H9 (cell line): Measurements from ENCODE around the gene AKNA. TPM values are rescaled to one million over a fixed set of nuclear protein-coding genes. Genes with fewer than 3 reads are reported as not detected.

ENCODE experiments used
- DNase-seq: peaks from one replicate; pipeline ENCODE4 v3.0.0-alpha.2; 2017
- H2AFZ ChIP-seq: one replicate; pipeline ENCODE4 v1.6.1; 2013; ENCODE audit warnings: mild to moderate bottlenecking, low read length, control low read depth, moderate library complexity
- H2AK5ac ChIP-seq: 2 replicates; pipeline ENCODE4 v1.6.1; 2013; ENCODE audit warnings: low read length, control low read depth, mixed read lengths; ENCODE audit not compliant: insufficient read length
- H2BK120ac ChIP-seq: one replicate; pipeline ENCODE4 v1.6.1; 2013; ENCODE audit warnings: low read depth, mild to moderate bottlenecking, low read length, control low read depth, inconsistent platforms; ENCODE audit not compliant: poor library complexity, severe bottlenecking
- H2BK12ac ChIP-seq: 2 replicates; pipeline ENCODE4 v1.6.1; 2013; ENCODE audit warnings: low read length, control low read depth, mixed read lengths, low read depth; ENCODE audit not compliant: insufficient read length
- H2BK15ac ChIP-seq: 2 replicates; pipeline ENCODE4 v1.6.1; 2013; ENCODE audit warnings: low read depth, low read length, control low read depth
- H2BK20ac ChIP-seq: one replicate; pipeline ENCODE4 v1.6.1; 2013; ENCODE audit warnings: low read depth, mild to moderate bottlenecking, low read length, control low read depth, inconsistent platforms; ENCODE audit not compliant: poor library complexity, severe bottlenecking
- H2BK5ac ChIP-seq: 2 replicates; pipeline ENCODE4 v1.6.1; 2013; ENCODE audit warnings: low read length, control low read depth, mixed read lengths; ENCODE audit not compliant: insufficient read length
- H3K14ac ChIP-seq: 2 replicates; pipeline ENCODE4 v1.6.1; 2013; ENCODE audit warnings: low read length, control low read depth; ENCODE audit not compliant: insufficient read depth
- H3K18ac ChIP-seq: 2 replicates; pipeline ENCODE4 v1.6.1; 2013; ENCODE audit warnings: low read depth, mild to moderate bottlenecking, mixed read lengths, low read length, control low read depth; ENCODE audit not compliant: insufficient read length
- H3K23ac ChIP-seq: 2 replicates; pipeline ENCODE4 v1.6.1; 2013; ENCODE audit warnings: low read length, control low read depth, mixed read lengths, low read depth; ENCODE audit not compliant: insufficient read length
- H3K23me2 ChIP-seq: 2 replicates; pipeline ENCODE4 v1.6.1; 2013; ENCODE audit warnings: low read depth, mild to moderate bottlenecking, mixed read lengths, low read length, control low read depth; ENCODE audit not compliant: insufficient read length, poor library complexity, severe bottlenecking
- H3K27ac ChIP-seq: 2 replicates; pipeline ENCODE4 v1.5.1; 2013; ENCODE audit warnings: low read length, control low read depth, mixed read lengths, low read depth; ENCODE audit not compliant: insufficient read length
- H3K27me3 ChIP-seq: 2 replicates; pipeline ENCODE4 v1.6.1; 2013; ENCODE audit warnings: low read length, control low read depth, inconsistent platforms; ENCODE audit not compliant: insufficient read depth
- H3K4ac ChIP-seq: 2 replicates; pipeline ENCODE4 v1.6.1; 2013; ENCODE audit warnings: low read depth, mild to moderate bottlenecking, control low read depth, inconsistent platforms, low read length, moderate library complexity
- H3K4me1 ChIP-seq: 2 replicates; pipeline ENCODE4 v1.6.1; 2013; ENCODE audit warnings: low read length, control low read depth, inconsistent platforms; ENCODE audit not compliant: insufficient read depth
- H3K4me2 ChIP-seq: 2 replicates; pipeline ENCODE4 v1.6.1; 2013; ENCODE audit warnings: low read length, control low read depth, mixed read lengths; ENCODE audit not compliant: insufficient read length, insufficient read depth
- H3K56ac ChIP-seq: 2 replicates; pipeline ENCODE4 v1.6.1; 2013; ENCODE audit warnings: low read depth, mild to moderate bottlenecking, mixed read lengths, low read length, control low read depth; ENCODE audit not compliant: insufficient read length
- H3K79me1 ChIP-seq: 2 replicates; pipeline ENCODE4 v1.6.1; 2013; ENCODE audit warnings: low read depth, mild to moderate bottlenecking, moderate library complexity, low read length, control low read depth, inconsistent platforms; ENCODE audit not compliant: insufficient read depth, poor library complexity, severe bottlenecking
- H3K79me2 ChIP-seq: 2 replicates; pipeline ENCODE4 v1.6.1; 2013; ENCODE audit warnings: low read length, control low read depth, inconsistent platforms; ENCODE audit not compliant: insufficient read depth
- H3K9ac ChIP-seq: 2 replicates; pipeline ENCODE4 v1.6.1; 2013; ENCODE audit warnings: low read length, control low read depth, mixed read lengths; ENCODE audit not compliant: insufficient read length; ENCODE audit errors: extremely low read depth
- H3K9me3 ChIP-seq: one replicate; pipeline ENCODE4 v1.6.1; 2013; ENCODE audit warnings: low read depth, low read length, inconsistent platforms; ENCODE audit not compliant: control insufficient read depth
- H3T11ph ChIP-seq: one replicate; pipeline ENCODE4 v1.6.1; 2013; ENCODE audit warnings: mild to moderate bottlenecking, low read length, control low read depth, inconsistent platforms
- H4K20me1 ChIP-seq: one replicate; pipeline ENCODE4 v1.6.1; 2013; ENCODE audit not compliant: control insufficient read depth, insufficient read length, insufficient read depth
- H4K5ac ChIP-seq: 2 replicates; pipeline ENCODE4 v1.6.1; 2013; ENCODE audit warnings: low read depth, mild to moderate bottlenecking, mixed read lengths, low read length, control low read depth; ENCODE audit not compliant: insufficient read length
- H4K8ac ChIP-seq: replicated peaks from 2 replicates; pipeline ENCODE4 v1.6.1; 2013; ENCODE audit warnings: low read length, control low read depth, mixed read lengths, low read depth; ENCODE audit not compliant: insufficient read length
- H4K91ac ChIP-seq: 2 replicates; pipeline ENCODE4 v1.6.1; 2013; ENCODE audit warnings: low read depth, mild to moderate bottlenecking, moderate library complexity, mixed read lengths, low read length, control low read depth; ENCODE audit not compliant: insufficient read length
- H3K27ac Mint-ChIP-seq, 3 experiments: 2 replicates in 2 of 3; 3 replicates in 1 of 3; pipeline ENCODE4 v1.8.0; 2020 to 2021; ENCODE audit warnings: mixed read lengths in 3 of 3, mild to moderate bottlenecking in 1 of 3, moderate library complexity in 1 of 3
- H3K27me3 Mint-ChIP-seq: 2 replicates; pipeline ENCODE4 v1.8.0; 2021; ENCODE audit warnings: low read depth, mild to moderate bottlenecking, moderate library complexity, mixed read lengths
- H3K36me3 Mint-ChIP-seq, 3 experiments: 2 replicates in 2 of 3; 3 replicates in 1 of 3; pipeline ENCODE4 v1.8.0; 2020 to 2021; ENCODE audit warnings: low read depth in 3 of 3, mixed read lengths in 3 of 3; ENCODE audit not compliant: insufficient read depth in 1 of 3
- H3K4me1 Mint-ChIP-seq, 2 experiments: 2 replicates each; pipeline ENCODE4 v1.8.0; 2020; ENCODE audit warnings: mixed read lengths in 2 of 2
- H3K4me3 Mint-ChIP-seq, 2 experiments: 2 replicates in 1 of 2; 3 replicates in 1 of 2; pipeline ENCODE4 v1.8.0; 2020 to 2021; ENCODE audit warnings: mild to moderate bottlenecking in 2 of 2, mixed read lengths in 2 of 2, moderate library complexity in 1 of 2
- H3K9me3 Mint-ChIP-seq, 2 experiments: 2 replicates in 1 of 2; 3 replicates in 1 of 2; pipeline ENCODE4 v1.8.0; 2020; ENCODE audit warnings: mild to moderate bottlenecking in 2 of 2, mixed read lengths in 2 of 2, moderate library complexity in 1 of 2
- CTCF ChIP-seq: fragments of 200-600 bp; sonication (generic); conservative IDR thresholded peaks from 3 replicates; pipeline ENCODE4 v1.8.0; 2021; ENCODE audit warnings: antibody characterized with exemption, mild to moderate bottlenecking
- WGBS: extraction: QIAGEN DNeasy Blood & Tissue Kit; methylation state at CpG from one replicate; pipeline ENCODE4 v1.1.7; 2013; ENCODE audit warnings: missing lambda C conversion rate, low lambda C conversion rate, mixed read lengths; ENCODE audit not compliant: insufficient read length; ENCODE audit errors: extremely low coverage; 5-methylcytosine and 5-hydroxymethylcytosine counted together
- total RNA-seq: library from RNA; stranded (reverse); gene quantifications from 2 replicates; pipeline ENCODE4 v1.2.1, GENCODE V29; 2021

Gene AKNA
- total RNA-seq, 1 experiment from 2014 or later, result 19.7 TPM

DNA sequence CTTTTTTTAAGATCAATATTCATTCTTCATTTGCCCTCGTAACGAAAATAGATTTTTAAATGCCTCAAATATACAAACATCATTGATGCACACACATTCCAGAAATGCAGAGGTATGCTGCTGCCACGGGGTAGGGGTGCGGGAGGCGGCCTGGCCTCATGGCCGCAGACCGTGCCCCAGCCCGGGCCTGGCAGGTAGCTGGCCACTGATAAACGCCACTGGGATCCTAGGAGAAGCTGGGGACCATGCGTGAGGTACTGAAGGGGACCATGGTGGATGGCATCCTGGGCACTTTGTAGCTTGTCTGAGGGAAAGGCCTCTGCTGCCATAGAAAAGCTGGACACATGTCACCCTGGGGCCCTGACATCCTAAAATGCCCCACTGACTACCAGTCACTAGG, 51.6 kb downstream of the AKNA start:
- Histone ChIP-seq H2AFZ (no peak overlapping the region), H3T11ph (no peak overlapping the region), H3K9me3 (no peaks in the 10 kb centered on the region), H2BK20ac (no peak overlapping the region), H2BK5ac (no peak overlapping the region), H3K56ac (no peak overlapping the region), H3K4ac (no peak overlapping the region), H4K91ac (no peak overlapping the region), H3K4me2 (no peak overlapping the region), H4K5ac (no peak overlapping the region), H3K23ac (no peak overlapping the region), H2BK120ac (no peak overlapping the region), H3K27ac (no peak overlapping the region), H2BK15ac (no peak overlapping the region), H4K20me1 (no peaks in the 10 kb centered on the region), H3K79me1 (no peaks in the 10 kb centered on the region), H3K14ac (no peak overlapping the region), H3K4me1 (no peaks in the 10 kb centered on the region), H4K8ac (no peak overlapping the region), H2BK12ac (no peak overlapping the region), H3K27me3 (no peaks in the 10 kb centered on the region), H3K23me2 (no peaks in the 10 kb centered on the region), H2AK5ac (no peak overlapping the region), H3K9ac (no peak overlapping the region), H3K79me2 (no peaks in the 10 kb centered on the region), H3K18ac (no peak overlapping the region)
- Mint-ChIP-seq H3K4me3 (no peak overlapping the region), H3K27ac (no peak overlapping the region; a peak in 1 of 7 replicates), H3K36me3 (peaks cover 32 to 48% (median 43%) of the 10 kb centered on the region in 3 experiments), H3K9me3 (no peaks in the 10 kb centered on the region; a peak in 1 of 5 replicates), H3K4me1 (0 out of 4 replicates have a peak, but pooled peaks cover 0 to 2% of the 10 kb centered on the region in 2 experiments), H3K27me3 (peaks cover 2% of the 10 kb centered on the region)
- no CpG with 5 or more reads among the region's 10 CpGs for WGBS
- no peak for DNase-seq
- no peak for TF ChIP-seq CTCF
